Stimulated activated CD8-positive, alpha-beta memory T cell treated with anti-CD3 and anti-CD28 coated beads, Interleukin-15, amount 100 ng/mL, for 48 hours (primary cell): ENCODE data around the gene EGFL6.
"Not testable (repeated sequence)": the region's sequence is repeated elsewhere in the genome, so short reads cannot be mapped to it uniquely, and the experiment has no call there.

Experiments used
- DNase-seq, 2 donors: peaks; one replicate each; pipeline ENCODE4 v3.0.0-alpha.2; 2020; ENCODE audit warnings: low read depth in 2 of 2

Gene EGFL6

DNA sequence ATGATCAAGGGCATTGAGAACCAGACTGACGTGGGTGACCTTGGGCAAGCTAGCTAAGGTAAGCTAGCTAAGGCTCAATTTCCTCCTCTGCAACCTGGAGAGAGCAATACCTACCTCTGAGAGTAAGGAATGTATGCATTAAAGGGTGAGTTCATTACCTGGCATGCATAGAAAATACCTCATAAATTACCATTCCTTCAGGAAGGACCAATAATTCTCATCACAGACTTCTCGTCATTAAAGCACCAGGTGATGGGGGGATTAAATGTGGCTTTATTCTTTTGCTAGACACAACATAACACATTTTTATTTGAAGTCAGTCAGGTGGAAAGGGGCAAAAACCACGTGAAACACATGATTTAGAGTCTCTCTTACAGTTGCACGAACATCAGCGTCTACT lies 21.5 kb downstream of the EGFL6 start:
- DNase-seq = no peak

DNA sequence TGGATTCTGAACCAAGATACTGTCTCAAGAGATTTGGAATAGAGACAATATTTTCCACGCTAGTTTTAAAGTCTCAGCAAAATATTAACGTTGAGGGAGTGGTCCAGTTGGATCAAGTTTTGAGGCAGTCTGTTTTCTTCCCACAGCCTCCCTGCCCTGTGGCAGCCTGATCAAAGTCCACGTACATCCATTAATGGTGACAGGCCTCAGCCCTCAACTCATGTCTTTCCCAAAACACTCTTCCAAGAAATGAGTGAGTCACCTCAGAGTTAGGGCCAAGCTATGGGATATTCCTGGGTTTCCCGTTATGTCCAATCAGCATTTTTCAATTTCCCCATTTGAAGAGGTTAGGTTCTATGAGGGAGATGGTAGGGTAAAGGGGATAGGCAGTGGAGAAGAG lies 28.5 kb downstream of the EGFL6 start:
- DNase-seq = no peak

DNA sequence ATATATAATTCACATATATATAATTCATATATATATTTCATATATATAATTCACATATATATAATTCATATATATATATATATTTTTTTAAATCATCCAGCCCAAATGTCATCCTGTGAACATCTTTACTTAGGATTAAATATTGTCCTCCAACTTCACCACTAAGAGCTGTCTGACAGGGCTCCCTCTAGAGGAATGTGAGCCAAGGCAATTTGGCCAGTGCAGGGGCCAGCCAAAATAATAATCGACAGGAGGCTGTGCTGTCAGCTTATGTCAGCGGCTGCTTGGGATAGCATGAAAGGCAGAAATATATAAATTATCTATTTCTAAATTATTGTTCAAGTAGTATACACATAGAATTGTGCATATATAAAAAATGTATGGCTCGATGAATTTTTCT lies 29.5 kb downstream of the EGFL6 start:
- DNase-seq = no peak

DNA sequence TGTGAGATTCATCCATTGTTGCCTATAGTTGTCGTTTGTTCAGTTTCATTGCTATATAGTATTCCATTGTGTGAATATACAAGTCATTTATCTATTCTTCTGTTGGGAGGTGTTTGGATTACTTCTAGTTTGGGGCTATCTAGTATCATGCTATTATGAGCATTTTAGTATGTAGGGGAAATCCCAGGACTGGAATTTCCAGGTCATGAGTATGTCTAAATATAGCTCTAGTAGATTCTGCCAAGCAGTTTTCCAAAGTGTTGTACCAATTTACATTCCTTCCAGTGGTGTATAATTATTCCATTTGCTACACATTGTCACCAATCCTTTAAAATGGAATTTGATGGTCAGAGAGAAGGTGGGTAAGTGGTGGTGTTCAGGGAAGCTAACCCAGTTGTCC lies 30.1 kb downstream of the EGFL6 start:
- no peak for DNase-seq

DNA sequence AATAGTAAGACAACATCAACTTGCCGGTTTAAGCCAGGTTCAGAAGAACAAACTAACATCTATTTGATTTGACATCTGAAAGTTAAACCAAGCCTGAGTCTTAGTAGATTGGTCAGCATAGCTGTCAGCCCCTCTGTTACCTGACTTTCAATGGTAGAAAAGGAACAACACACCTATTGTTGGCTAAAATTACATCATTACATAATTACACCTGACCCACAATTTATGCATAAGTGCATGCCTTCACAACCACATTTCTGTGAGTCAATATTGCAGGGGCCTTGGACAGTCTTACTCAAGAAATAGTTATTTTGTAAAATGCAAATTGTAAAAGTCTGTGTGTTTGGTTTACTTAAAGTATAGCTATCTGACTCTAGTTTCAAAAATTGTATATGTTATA lies 36.2 kb downstream of the EGFL6 start:
- DNase-seq = no peak

DNA sequence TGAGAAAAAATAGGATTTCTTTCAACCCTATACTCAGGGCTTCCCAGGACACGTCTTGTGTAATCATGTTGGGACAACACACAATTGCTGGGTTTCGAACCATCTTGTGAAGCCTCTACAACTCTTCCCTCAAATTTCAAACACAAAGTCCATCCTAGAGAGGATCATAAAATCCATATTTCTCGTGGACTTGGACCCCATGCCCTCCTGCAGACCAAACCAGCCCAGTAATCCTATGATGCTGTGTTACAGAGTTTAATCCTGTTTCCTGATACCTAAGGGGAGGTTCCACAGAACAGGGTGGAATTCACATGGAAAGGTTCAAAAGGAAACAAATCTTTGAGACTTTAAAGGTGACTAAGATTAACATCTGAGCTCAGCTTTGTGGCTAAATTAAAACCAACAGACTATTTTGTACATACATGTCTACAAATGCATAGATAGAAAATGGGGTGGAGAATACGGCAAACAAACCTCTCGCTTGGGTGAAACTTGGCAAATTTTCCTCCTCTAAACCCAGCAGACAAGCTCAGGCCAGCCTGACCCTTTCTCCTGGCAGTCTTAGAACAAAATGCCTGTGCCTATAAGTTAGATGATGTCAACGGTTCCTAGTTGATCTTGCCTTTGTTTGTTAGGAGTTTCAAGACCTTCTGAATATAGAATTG lies 38.1 kb downstream of the EGFL6 start:
- no peak for DNase-seq

DNA sequence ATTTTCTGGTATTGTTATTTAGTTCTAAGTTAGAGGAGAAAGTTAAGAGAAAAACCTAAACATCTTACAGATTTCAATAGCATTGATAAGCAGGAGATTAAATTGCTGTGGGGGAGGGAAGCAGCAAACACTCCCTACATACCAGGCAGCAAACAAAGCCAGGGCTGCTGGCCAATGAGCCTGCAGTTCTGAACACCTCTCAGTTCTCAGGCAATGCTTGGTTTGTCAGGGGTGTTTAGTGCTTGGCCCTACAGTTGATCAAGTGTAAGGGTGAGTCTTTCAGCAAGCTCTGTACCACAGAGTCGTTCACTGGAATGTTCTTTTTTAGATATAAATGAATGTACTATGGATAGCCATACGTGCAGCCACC lies 38.6 kb downstream of the EGFL6 start:
- DNase-seq = no peak

DNA sequence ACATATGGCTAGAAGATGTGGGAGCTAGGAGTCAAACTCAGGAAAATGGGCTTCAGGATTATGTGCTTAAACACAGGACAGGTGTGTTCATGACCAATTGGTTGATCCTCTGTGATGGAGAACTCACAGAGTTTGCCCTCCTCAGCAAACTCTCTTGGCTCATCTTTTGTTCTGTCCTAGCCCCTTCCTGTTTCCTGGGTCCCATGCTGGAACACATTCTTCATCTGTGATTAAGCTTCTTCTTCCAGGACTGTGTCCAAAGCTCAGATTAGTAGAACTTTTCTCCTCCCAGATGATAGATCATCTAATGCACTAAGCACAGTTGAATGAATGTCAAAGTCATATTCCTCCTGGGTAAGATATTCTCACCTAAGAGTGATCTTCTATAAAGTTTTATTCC lies 44.8 kb downstream of the EGFL6 start:
- DNase-seq = no peak

DNA sequence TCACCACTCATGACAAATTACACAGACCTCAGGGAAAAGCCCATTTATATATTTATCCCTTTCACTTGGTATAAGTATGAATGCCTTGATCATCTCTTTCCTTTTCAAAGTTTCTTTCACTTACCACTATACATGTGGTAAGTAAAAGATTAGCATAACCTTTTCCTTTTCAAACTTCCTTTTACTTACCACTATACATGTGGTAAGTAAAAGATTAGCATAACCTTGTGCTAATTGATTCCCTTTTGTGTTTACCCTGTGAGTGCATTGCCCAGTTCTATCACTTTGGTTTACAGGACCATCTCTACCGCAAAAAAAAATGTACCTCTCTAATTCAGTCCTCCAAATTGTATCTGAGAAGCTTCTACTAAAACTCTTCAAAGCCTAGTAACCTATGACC lies 50.8 kb downstream of the EGFL6 start:
- no peak for DNase-seq

DNA sequence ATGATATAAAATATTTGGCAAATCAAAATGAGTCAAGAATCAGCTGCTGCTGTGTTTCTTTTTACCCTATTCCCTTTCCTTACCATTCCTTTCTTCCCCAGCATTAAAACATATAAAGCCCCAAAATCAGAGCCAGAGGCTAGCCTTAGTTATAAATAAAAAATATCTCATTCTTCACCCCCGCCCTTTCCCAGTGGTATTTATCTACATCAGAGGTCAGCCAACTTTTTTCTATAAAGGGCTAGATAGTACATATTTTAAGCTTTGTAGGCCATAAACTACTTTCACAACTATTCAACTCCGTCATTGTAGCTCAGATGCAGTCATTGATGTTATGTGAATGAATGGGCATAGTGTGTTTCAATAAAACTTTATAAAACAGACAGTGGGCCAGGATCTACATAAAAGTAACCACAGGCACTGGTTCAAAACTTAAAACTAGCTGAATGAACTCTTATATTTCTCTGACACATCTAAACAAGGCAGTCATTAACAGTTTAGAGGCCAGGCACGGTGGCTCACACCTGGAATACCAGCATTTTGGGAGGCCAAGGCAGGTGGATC lies 53.1 kb downstream of the EGFL6 start:
- no peak for DNase-seq

DNA sequence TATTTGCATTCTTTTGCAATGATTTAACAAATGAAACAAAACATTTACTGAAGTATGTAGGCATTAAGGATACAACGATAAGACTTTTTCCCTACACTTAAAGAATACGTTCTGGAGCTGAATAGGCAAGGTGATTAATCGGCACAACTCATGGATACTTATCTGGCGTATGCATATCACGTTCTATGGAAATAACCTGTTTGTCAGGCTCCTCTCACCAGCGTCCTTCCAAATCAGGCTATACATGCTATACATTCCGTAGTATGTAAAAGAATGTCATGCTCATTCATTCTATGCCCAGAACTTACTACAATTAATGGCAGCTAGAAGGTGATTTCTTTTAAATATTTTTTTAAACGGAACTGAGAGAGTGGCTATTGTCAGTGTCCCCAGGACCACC lies 57.9 kb downstream of the EGFL6 start:
- DNase-seq = no peak

DNA sequence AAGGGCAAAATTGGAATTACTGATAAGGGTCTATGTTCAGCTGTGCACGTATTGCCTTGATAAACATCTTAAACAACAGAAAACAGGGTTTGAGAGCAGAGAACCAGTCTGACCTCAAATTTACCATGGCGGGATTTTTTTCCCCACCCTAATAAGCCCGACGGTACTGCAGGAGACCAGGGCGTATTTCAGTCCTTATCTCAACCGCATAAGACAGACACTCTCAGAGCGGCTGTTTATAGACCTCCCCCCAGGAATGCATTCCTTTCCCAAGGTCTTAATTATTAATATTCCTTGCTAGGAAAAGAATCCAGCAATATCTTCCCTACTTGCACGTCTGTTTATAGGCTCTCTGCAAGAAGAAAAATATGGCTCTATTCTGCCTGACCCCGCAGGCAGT lies 67.8 kb downstream of the EGFL6 start:
- not testable (repeated sequence) for DNase-seq

DNA sequence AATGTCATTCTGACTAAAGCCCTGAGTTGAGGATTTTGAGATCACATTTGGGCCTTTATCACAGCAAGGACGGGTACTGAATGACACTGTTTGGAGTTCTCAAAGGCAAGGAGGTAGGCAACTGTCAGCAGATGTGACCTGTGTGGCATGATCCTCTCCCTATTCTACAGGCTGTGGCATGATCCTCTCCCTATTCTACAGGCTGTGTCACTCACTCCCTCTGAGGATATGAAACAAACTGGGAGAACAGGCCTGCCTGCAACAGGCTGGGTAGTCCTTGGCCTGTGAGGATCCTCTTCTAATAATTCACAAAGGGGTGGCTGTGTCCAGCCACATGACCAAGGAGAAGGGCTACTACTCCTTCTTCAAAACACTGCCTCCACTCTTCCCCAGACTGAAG lies 68.6 kb downstream of the EGFL6 start:
- no peak for DNase-seq

DNA sequence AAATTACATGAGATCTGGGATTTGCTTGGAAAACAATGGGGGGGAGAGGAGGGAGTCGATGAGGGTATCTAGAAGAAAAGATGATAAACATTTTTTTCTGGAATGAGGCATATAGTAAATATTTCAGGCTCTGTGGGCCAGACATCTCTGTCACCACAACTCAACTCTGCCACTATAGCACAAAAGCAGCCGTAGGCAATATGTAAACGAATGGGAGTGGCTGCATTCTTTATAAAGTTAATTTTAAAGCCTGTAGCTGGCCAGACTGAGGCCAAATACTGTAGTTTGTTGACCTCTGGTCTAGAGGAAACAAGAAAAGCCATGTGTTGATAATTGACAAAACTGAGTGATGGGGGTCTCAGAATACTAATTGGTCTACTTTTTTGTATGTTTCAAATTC lies 69.4 kb downstream of the EGFL6 start:
- no peak for DNase-seq

DNA sequence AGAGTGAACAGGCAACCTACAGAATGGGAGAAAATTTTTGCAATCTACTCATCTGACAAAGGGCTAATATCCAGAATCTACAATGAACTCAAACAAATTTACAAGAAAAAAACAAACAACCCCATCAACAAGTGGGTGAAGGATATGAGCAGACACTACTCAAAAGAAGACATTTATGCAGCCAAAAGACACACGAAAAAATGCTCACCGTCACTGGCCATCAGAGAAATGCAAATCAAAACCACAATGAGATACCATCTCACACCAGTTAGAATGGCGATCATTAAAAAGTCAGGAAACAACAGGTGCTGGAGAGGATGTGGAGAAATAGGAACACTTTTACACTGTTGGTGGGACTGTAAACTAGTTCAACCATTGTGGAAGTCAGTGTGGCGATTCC lies 72.3 kb downstream of the EGFL6 start:
- not testable (repeated sequence) for DNase-seq

DNA sequence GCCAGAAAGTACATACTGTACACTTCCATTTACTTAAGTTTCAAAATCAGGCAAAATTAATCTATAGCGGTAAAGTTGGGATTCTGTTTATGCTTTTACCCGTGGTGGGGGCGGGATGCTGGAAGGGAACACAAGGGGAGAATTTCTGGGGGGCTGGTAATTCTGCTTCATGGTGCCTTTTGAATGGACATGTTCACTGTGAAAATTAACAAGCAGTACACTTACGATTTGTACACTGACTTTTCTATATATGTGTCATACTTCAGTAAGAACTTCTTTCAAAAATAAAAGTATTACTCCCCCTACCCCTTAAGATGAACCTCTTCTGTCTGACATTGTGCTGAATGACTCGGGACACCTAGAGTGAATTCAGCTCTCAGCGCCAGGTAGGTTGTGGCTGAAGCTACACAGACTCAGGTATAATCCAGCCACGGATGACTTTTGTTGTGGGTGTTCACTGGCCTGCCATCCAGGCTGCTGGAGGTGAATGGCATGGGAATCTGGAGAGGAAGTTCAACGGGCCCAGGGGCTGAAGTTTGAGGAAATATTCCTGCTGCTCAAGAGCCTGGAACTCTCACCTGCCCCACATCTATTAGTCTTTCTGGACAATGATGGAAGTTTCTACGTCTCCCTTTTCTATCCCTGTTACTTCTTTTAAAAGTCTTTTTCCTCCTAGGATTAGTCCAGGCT lies 76.2 kb downstream of the EGFL6 start:
- no peak for DNase-seq

DNA sequence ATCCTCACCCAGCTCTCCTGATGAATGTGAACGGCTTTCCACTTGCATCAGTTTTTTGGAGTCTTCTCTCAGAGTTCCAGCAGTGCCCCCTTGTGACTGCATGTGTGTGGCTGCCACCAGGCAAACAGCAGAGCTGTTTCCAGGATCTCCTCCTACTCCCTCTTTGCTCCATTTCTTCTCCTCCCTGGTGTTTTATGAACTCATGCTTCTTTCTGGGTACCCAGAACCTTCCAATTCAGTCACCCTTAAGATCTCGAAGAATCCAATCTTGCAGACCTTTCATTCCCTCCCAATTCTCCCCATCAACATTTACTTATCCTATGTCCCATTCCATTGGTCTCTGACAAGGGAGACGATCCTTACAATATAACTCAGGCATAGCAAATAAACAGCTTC lies 76.8 kb downstream of the EGFL6 start:
- no peak for DNase-seq

DNA sequence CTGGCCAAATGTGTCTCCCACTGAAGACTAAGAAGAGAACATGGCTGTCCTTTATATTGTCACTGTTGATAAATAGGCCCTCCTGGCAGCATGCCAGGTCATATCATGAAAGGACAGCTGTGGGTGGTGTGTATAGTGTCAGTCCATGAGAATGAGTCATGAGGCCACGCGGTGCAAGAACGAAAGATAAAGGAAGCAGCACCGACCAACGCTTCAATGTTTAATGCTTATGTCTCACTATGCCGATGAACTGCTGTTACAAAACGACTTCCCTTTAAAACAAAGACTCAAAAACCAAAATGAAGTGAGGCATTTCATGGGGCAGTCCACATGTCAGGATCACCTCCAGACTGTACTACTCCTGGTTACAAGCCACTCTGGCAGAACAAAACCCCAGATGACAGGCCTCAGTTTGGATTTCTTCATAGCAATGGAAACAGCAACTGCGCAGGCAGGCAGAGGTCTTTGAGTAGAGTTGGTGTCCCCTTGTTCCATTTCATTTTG lies 78.4 kb downstream of the EGFL6 start:
- DNase-seq = peak; percentile 35 to 52

DNA sequence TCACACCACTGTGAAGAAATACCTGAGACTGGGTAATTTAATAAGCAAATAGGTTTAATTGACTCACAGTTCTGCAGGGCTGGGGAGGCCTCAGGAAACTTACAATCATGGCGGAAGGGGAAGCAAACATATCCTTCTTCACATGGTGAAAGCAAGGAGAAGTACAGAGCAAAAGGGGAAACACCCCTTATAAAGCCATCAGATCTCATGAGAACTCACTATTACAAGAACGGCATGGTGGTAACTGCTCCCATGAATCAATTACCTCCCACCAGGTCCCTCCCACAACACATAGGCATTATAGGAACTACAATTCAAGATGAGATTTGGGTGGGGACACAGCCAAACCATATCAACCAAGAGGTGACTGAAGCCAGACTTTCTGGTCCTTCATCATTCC lies 78.9 kb downstream of the EGFL6 start:
- not testable (repeated sequence) for DNase-seq

DNA sequence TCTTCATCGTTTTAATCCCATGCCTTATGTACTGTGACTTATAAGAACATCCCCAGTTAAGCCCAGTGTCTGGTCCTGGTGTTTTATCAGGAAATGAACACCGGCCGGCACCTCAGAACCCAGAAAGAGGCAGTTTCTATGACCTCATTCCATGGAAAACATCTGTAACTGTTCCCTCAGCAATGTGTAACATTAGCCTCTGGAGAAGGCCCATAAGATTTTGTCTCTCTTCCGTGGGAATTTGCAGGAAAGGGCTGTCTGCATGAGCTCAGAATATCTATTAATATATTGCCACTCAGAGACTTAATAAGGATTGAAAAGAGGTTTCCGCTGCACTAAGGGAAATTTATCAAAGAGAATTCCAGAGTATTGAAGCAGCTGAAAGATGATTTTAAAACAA lies 80.4 kb downstream of the EGFL6 start:
- DNase-seq = no peak

DNA sequence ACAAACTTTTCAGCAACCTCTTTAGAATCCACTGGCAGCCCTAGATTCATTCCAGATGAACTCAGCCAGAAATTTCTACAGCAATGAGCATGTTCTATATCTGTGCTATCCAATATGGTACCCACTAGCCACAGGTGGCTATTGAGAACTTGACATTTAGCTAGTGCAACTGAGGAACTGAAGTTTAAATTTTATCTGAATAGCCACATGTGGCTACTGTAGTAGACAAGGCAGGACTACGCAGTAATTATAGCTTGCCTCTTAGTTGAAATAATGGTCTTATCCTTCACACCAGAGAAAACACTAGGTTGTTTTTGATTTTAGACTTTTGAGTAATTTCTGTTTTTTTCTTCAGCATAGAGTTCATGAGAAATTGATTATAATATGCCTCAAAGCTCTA lies 80.9 kb downstream of the EGFL6 start:
- DNase-seq = no peak

DNA sequence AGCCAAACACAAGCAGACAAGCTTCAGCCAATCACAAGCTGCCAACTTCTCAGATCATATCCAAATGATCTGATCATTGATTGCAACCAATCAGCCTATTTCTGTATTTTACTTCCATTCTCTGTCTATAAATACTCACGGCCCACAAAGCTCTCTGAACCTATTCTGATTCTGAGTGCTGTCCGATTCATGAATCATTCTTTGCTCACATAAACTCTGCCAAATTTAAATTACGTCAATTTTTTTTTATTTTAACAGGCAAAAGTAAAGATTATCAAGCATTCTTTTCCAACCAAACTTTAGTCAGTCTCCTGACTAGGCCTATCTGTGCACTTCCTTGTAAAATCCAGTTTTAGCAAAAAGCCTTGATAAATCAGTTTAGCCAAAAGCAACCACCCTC lies 81.7 kb downstream of the EGFL6 start:
- DNase-seq = no peak

DNA sequence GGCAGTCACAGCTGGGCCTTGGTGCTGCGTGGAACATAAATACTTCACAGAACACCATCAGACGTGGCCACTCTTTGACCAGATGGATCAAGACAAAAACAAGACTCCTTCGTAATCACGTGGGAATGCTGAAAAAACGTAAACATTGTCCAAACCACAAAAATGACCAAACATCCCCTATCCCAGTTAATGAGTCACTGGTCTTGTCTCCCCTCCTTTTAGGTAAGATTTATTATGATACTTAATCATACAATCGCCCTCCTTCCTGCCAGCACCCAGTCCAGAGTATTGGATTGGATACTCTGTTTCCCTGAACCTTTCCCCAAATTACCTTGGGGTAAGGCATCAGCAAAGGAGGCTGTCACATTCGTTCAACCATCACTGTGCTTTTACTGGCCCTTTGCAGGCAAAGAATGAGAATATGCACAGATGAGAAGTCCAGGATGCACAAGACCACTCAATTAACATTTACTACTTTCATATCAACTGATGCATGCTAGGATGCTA lies 82.9 kb downstream of the EGFL6 start:
- no peak for DNase-seq
